AG04449 (cell line): ENCODE data around the gene POC5.

Experiments used
- CTCF ChIA-PET: fragments of 350-600 bp; formaldehyde crosslinking; extraction: SDS; loops from one replicate; lab custom pipeline; 2021; ENCODE audit warnings: antibody characterized with exemption; lab: Yijun Ruan, JAX
- POLR2A ChIA-PET: fragments of 400-600, 350-600 bp; formaldehyde crosslinking; extraction: SDS; loops from one replicate; lab custom pipeline; 2020; ENCODE audit warnings: antibody characterized with exemption, inconsistent platforms; lab: Yijun Ruan, JAX
- DNase-seq: peaks from one replicate; pipeline ENCODE4 v3.0.0-alpha.2; 2010; ENCODE audit warnings: low read depth, low spot score
- H3K4me3 ChIP-seq: 2 replicates; pipeline ENCODE4 v1.5.1; 2011; ENCODE audit warnings: low read depth, mild to moderate bottlenecking, control low read depth, low read length
- TF ChIP-seq, protein P1 (sequence below): IDR thresholded peaks from one replicate; pipeline ENCODE4 v1.5.1; 2011; ENCODE audit warnings: mild to moderate bottlenecking, moderate library complexity, low read length, control low read depth, inconsistent platforms; ENCODE audit not compliant: insufficient read depth; ENCODE audit errors: missing control alignments

The POC5 gene

DNA sequence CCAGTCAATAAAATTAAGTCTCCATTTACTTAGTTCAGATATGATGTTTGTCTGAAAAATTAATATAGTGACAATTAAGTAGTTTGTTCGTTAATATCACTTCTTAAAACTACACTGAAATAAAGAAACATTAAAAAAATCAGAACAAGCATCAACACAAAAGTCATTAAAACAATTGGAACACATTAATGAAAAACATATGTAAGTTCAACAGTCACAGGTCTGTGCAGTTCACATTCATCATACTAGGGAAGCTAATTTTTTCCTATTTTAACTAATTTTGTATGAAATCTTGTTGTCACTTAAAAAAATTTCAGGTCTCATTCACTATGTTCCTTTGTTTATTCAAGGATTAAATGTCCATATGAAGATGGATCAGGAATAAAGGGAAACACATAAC lies 22.5 kb downstream of the POC5 start:
- CTCF ChIA-PET, result no interaction called here
- TF ChIP-seq, protein P1, sequence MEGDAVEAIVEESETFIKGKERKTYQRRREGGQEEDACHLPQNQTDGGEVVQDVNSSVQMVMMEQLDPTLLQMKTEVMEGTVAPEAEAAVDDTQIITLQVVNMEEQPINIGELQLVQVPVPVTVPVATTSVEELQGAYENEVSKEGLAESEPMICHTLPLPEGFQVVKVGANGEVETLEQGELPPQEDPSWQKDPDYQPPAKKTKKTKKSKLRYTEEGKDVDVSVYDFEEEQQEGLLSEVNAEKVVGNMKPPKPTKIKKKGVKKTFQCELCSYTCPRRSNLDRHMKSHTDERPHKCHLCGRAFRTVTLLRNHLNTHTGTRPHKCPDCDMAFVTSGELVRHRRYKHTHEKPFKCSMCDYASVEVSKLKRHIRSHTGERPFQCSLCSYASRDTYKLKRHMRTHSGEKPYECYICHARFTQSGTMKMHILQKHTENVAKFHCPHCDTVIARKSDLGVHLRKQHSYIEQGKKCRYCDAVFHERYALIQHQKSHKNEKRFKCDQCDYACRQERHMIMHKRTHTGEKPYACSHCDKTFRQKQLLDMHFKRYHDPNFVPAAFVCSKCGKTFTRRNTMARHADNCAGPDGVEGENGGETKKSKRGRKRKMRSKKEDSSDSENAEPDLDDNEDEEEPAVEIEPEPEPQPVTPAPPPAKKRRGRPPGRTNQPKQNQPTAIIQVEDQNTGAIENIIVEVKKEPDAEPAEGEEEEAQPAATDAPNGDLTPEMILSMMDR, result no peak
- POLR2A ChIA-PET, result no interaction called here
- H3K4me3 ChIP-seq, result no peak overlapping the region
- no peak for DNase-seq

DNA sequence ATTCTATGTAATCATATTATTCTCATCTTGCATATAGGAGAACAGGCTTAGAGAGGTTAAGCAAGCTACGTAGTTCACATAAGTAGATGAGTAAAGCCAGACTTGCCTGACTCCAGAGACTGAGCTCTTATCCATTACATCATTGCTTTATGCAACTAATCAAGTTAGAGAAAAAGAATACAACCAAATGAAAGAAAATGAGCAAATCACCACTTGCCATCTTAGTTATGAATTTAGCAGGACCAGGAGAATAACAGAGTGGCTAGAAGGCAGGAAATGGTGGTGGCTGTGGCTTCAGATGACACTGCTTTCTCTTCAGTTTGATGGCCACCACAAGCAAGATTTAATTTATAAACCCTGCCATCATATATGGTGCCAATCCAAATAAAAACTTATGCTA lies 26.6 kb downstream of the POC5 start:
- TF ChIP-seq, protein P1, result no peak
- no peak for DNase-seq
- ChIA-PET CTCF (interaction anchor here (1.0 to 1.5 kb wide), 3 partner anchors 8 to 11 kb away, joined by 4 to 5 read pairs (median 4); no protein-coding TSS in a partner anchor), POLR2A (no interaction called here)
- no peak overlapping the region for H3K4me3 ChIP-seq

DNA sequence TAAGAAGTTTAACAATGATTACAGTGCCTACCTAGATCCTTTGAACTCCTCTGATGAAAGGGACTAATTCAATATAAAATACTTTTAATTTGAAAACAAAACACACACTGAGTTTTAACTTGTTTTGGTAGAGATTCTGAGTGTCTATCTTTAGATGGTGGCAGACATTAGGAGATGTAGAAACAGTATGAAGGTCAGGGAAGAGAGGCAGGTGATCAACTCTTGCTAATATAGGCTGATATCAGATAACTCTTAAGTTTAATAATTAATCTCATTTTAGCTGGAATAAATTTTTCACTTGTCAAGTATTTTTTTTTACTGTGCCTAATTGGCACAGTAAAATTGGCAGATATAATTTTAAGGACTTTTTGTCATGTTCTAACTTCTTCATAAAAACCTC lies 30.8 kb downstream of the POC5 start:
- TF ChIP-seq, protein P1, result no peak
- POLR2A ChIA-PET, result no interaction called here
- no peak for DNase-seq
- CTCF ChIA-PET, result no interaction called here
- H3K4me3 ChIP-seq, result no peak overlapping the region

DNA sequence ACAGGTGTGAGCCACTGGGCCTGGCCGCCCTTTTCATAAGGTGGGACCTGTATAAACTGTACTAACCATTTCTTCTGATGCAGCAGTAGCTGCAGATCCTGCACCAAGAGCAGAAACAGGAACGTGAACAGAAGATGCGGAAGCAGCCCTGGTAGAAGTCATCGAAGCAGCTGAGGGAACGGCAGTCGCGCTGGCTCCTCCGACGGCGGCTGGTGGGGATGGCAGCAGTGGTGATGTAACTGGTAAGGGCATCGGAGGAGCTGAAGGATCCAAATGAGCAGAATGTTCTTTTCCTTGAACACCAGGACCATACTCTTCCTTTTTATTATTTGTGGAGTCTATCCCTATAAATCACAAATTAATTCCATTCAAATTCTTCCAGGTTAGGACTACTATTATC lies 32.1 kb downstream of the POC5 start:
- no peak for DNase-seq
- POLR2A ChIA-PET, result no interaction called here
- H3K4me3 ChIP-seq, result no peak overlapping the region
- CTCF ChIA-PET, result no interaction called here
- TF ChIP-seq, protein P1, result no peak

DNA sequence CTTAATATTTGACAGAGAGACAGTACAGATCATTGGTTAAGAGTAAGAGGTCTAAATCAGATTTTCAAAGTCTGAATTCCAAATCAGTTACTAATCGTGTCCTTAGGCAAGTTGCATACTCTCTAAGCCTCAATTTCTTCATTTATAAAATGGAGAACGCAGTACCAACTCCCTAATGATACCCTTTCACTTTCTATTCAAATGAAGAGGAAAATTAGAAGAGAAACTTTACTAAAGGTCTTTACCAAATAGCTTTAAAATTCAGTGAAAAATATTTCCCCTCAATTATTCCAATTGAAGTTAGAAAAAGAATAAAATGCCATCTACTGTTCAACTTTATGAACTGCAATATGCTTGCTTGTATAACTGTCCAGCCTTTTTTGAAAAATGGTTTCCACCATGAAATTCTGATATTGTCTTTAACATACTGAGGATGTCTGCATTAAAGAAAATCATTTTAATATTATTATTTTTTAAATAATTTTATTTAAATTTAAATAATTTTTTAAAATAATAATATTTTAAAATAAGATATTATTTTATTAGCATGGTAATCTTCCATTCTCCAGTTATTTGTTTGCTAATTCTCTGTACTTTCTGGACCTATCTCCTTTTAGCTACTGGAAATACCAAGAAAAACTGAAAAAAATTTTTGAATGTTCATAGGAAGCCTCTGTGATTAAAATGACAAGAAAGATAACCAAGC lies 36.0 kb downstream of the POC5 start:
- CTCF ChIA-PET, result interaction anchor here (0.6 to 3.2 kb wide), 34 partner anchors 9 to 1008 kb away, joined by 3 to 49 read pairs (median 4); partner anchors contain the start of genes ANKDD1B, ANKRD31, CERT1 and HMGCR
- TF ChIP-seq, protein P1, result peak; percentile 29
- POLR2A ChIA-PET, result no interaction called here
- DNase-seq, result no peak
- no peak overlapping the region for H3K4me3 ChIP-seq

DNA sequence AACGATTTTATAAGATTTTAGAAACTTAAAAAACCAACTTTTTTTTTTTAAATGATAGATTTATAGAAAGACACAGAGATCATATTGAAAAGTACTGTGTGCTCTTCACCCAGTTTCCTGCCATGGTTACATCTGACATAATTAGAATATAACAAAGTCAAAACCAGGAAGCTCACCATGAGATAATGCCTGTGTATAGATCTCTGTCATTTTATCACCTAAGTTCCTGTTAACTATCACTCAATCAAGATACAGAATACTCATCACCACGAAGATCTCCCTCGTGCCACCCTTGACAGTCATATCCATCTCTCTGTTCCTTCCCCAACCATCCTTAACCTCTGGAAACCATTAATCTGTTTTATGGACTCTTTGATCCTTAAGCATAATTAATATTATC lies 39.1 kb downstream of the POC5 start:
- H3K4me3 ChIP-seq, result no peak overlapping the region
- TF ChIP-seq, protein P1, result no peak
- ChIA-PET CTCF (no interaction called here), POLR2A (no interaction called here)
- no peak for DNase-seq
